NB4 (cell line): Measurements from ENCODE around the gene ERI3.

Source experiments
- POLR2A ChIP-seq: IDR thresholded peaks from 2 replicates; pipeline ENCODE4 v1.6.1; 2011; ENCODE audit warnings: mild to moderate bottlenecking; ENCODE audit not compliant: insufficient read length; ENCODE audit errors: extremely low read depth
- TF ChIP-seq, protein P1 (sequence below): IDR thresholded peaks from one replicate; pipeline ENCODE4 v1.5.1; 2012; ENCODE audit warnings: low read depth, low read length
- TF ChIP-seq, protein P2 (sequence below): IDR thresholded peaks from 2 replicates; pipeline ENCODE4 v1.6.1; 2011; ENCODE audit warnings: low read depth, low read length

DNA sequence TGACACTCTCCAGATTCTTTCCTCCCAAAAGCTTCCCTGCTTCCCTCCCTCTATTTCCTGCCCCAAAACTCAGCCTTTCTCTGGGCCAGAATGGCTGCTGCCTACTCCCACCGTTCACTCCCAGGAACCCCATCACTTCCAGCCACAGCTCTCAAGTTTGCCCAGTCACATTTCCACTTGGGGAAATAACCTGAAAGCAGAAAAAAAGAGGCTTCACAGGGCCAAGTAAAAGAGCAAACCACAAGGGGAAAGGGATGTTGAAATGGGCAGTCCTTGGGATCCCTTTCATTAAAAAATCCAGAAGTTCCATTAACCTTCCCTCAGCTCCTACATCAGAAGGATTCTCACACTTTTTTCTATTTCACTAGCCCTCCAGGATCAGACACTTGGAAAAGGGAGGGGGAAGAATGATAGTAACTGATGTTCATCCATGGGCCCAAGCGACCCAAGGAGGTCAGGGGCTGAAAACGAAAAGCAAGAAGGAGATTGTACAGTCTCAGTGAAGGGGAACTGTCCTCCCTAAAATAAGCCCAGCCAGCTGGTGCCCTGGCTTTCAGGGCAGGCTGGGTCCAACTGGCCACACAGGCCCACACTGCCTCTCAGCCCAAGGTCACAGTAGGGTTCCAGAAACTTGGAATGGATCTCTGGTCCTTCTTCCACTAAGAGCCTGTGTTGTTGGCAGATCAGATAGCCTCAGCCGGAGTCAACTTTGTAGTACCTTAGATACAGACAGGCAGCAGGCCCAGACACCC lies 92.1 kb downstream of the ERI3 start:
- TF ChIP-seq, protein P1, sequence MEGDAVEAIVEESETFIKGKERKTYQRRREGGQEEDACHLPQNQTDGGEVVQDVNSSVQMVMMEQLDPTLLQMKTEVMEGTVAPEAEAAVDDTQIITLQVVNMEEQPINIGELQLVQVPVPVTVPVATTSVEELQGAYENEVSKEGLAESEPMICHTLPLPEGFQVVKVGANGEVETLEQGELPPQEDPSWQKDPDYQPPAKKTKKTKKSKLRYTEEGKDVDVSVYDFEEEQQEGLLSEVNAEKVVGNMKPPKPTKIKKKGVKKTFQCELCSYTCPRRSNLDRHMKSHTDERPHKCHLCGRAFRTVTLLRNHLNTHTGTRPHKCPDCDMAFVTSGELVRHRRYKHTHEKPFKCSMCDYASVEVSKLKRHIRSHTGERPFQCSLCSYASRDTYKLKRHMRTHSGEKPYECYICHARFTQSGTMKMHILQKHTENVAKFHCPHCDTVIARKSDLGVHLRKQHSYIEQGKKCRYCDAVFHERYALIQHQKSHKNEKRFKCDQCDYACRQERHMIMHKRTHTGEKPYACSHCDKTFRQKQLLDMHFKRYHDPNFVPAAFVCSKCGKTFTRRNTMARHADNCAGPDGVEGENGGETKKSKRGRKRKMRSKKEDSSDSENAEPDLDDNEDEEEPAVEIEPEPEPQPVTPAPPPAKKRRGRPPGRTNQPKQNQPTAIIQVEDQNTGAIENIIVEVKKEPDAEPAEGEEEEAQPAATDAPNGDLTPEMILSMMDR = no peak
- TF ChIP-seq POLR2A = no peak
- TF ChIP-seq, protein P2, sequence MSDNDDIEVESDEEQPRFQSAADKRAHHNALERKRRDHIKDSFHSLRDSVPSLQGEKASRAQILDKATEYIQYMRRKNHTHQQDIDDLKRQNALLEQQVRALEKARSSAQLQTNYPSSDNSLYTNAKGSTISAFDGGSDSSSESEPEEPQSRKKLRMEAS = no peak
